ENCODE measurements around the gene IFNA2.

DNA sequence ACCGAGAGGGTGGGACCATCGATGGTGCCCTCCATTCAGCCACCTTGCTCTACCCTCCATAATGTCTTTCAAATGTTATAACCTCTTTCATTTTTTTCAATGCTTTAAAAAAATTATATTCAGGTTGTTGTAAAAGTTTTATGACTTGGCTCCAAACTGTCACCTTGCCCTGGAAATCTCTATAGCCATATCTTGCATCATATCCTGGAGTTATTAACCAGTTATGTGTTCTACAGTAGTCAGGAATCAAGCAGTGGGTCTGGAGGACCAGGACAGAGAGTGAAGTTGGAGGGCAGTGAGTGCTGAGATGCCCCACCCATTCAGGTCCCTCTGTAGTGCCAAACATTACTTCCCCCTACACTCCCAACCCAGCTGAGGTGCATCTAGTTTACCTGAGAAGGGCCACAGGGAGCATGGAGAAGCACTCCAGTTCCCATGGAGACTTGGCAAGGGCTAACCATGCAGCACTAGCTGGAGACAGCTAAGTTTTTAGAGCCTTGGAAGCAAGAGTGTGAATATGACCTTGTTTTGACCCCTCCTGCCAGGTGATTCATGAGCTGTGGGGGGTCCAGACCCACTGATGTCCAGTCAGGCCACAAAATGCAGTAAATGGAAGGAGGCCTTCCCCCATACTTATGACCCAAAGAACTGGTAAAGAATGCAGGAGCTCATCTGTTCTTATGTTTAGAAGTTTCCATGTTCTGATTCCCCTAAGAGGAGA, 29.2 kb upstream of the IFNA2 start:
- TF ChIP-seq CTCF (IDR thresholded peaks at IDR 0.05) (no peak), POLR2A (IDR thresholded peaks at IDR 0.05) (no peak)
